Measurements from ENCODE around the gene BUB1B.

Gene BUB1B

DNA sequence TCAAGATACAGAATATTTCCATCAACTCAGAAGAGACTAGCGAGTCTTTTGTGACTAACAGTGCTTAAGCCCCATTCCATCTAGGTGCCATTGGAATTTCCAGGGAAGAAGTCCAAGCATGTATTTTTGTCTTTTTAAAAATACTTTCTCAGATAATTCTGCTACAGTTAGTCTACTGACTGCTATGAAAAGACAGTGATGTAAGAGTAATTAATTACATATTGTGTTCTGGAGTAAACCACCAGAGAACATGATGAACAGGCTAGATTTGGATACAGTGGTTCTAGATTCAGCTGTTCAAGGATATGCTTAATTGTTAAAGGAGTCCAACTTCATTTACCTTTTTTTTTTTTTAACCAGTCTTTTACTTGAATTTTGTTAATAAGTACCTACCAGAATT is 43.2 kb downstream of the BUB1B start:
- H3K27me3 ChIP-seq (replicated peaks in 2 of 5; ENCODE audit: control insufficient read depth in 4 of 5, insufficient read depth in 5 of 5, low read length in 4 of 5) = no peaks in the 10 kb centered on the region
- H3K4me1 ChIP-seq (ENCODE audit: control extremely low read depth in 1 of 4, control insufficient read depth in 4 of 4, insufficient read depth in 4 of 4, low read length in 3 of 4) = no peaks in the 10 kb centered on the region
- no peak for DNase-seq
- 100% methylated on average over 1 of the region's 1 CpG for WGBS (ENCODE audit: insufficient coverage)
- no peak overlapping the region for H3K27ac ChIP-seq (ENCODE audit: insufficient read depth in 1 of 2, low read depth in 1 of 2, low read length in 2 of 2, poor library complexity in 1 of 2, severe bottlenecking in 2 of 2)
- ChIA-PET POLR2A (interaction anchor here (0.6 to 0.9 kb wide), 2 partner anchors 16 to 99 kb away, joined by 3 to 4 read pairs; no protein-coding TSS in a partner anchor), CTCF (interaction anchor here (0.7 to 1.0 kb wide), 3 partner anchors 13 to 68 kb away, joined by 3 to 4 read pairs (median 4); no protein-coding TSS in a partner anchor)
- H3K9me3 ChIP-seq (ENCODE audit: control extremely low read depth in 1 of 5, control insufficient read depth in 4 of 5, insufficient read depth in 2 of 5, low read depth in 1 of 5, low read length in 4 of 5) = no peaks in the 10 kb centered on the region
- peaks cover 14 to 68% (median 33%) of the 10 kb centered on the region in 4 experiments for H3K36me3 ChIP-seq (ENCODE audit: control insufficient read depth in 4 of 4, insufficient read depth in 4 of 4, low read length in 3 of 4)
- H3K4me3 ChIP-seq (ENCODE audit: control insufficient read depth in 1 of 7, extremely low read depth in 1 of 7, insufficient read depth in 4 of 7, low read depth in 2 of 7, low read length in 6 of 7) = no peak overlapping the region

DNA sequence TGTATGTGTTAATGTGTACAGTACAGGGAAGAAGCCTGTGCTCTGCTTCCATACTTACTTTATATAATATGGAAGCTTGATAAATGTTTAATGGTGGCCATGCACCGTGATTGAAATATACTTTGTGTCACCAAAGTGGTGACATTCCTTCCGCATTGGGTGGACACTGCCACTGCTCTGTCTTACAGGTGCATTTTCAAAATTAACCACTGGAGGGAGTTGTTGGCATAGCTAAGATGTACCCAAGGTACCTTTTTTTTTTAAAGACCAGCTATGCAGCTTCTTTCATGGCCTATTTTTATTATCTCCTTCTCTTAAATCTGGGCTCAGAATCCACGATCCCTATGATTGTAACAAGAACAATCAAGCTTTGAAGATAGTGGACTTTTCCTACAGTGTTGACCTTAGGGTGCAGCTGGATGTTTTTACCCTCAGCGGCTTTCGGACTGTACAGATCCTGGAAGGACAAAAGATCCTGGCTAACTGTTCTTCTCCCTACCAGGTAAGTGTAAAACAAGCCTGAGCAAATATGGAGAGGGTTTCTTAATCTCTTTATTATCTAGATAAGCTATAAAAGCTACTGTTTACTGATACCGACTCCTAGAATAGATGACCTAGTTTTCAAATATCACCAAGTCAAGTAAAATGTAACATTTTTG is 56.4 kb downstream of the BUB1B start:
- Histone ChIP-seq H3K4me3 (ENCODE audit: control insufficient read depth in 1 of 7, extremely low read depth in 1 of 7, insufficient read depth in 4 of 7, low read depth in 2 of 7, low read length in 6 of 7) (no peak overlapping the region), H3K36me3 (ENCODE audit: control insufficient read depth in 4 of 4, insufficient read depth in 4 of 4, low read length in 3 of 4) (peaks cover 17 to 60% (median 35%) of the 10 kb centered on the region in 4 experiments), H3K27ac (ENCODE audit: insufficient read depth in 1 of 2, low read depth in 1 of 2, low read length in 2 of 2, poor library complexity in 1 of 2, severe bottlenecking in 2 of 2) (no peak overlapping the region), H3K27me3 (replicated peaks in 2 of 5; ENCODE audit: control insufficient read depth in 4 of 5, insufficient read depth in 5 of 5, low read length in 4 of 5) (no peaks in the 10 kb centered on the region), H3K9me3 (ENCODE audit: control extremely low read depth in 1 of 5, control insufficient read depth in 4 of 5, insufficient read depth in 2 of 5, low read depth in 1 of 5, low read length in 4 of 5) (no peaks in the 10 kb centered on the region), H3K4me1 (ENCODE audit: control extremely low read depth in 1 of 4, control insufficient read depth in 4 of 4, insufficient read depth in 4 of 4, low read length in 3 of 4) (no peaks in the 10 kb centered on the region)
- DNase-seq = peak; percentile 80 to 93 (median 87)
- ChIA-PET CTCF (interaction anchor here (0.7 to 10.3 kb wide), 36 partner anchors 9 to 205 kb away, joined by 3 to 310 read pairs (median 6); partner anchors contain the start of genes PAK6, PLCB2 and SRP14), POLR2A (interaction anchor here (0.7 kb wide), 1 partner anchor 30 kb away, joined by 3 read pairs; no protein-coding TSS in a partner anchor)
- 89% methylated on average over 1 of the region's 6 CpGs for WGBS (ENCODE audit: insufficient coverage)

DNA sequence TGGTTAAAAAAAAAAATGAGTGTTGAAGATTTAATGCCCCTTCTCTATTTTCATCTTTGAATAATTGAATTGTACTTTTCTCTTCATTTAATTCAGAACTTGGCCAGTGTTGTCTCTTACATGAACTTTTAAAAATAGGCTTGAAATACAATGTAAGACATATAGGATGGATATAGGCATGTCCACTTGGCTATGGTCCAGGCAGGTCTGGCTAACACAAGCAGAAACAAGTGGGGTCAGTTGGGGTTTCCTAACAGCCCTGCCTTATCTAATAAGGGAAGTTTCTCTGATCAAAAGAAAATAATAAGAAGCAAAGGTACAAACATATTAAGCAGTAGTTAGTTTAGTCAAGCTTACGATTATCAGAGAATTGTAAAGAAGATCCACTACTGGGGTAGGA is 58.9 kb downstream of the BUB1B start:
- Histone ChIP-seq H3K36me3 (ENCODE audit: control insufficient read depth in 4 of 4, insufficient read depth in 4 of 4, low read length in 3 of 4) (peaks cover 19 to 56% (median 27%) of the 10 kb centered on the region in 4 experiments), H3K4me1 (ENCODE audit: control extremely low read depth in 1 of 4, control insufficient read depth in 4 of 4, insufficient read depth in 4 of 4, low read length in 3 of 4) (no peaks in the 10 kb centered on the region), H3K27ac (ENCODE audit: insufficient read depth in 1 of 2, low read depth in 1 of 2, low read length in 2 of 2, poor library complexity in 1 of 2, severe bottlenecking in 2 of 2) (no peak overlapping the region), H3K4me3 (ENCODE audit: control insufficient read depth in 1 of 7, extremely low read depth in 1 of 7, insufficient read depth in 4 of 7, low read depth in 2 of 7, low read length in 6 of 7) (no peak overlapping the region), H3K9me3 (ENCODE audit: control extremely low read depth in 1 of 5, control insufficient read depth in 4 of 5, insufficient read depth in 2 of 5, low read depth in 1 of 5, low read length in 4 of 5) (no peaks in the 10 kb centered on the region), H3K27me3 (replicated peaks in 2 of 5; ENCODE audit: control insufficient read depth in 4 of 5, insufficient read depth in 5 of 5, low read length in 4 of 5) (no peaks in the 10 kb centered on the region)
- POLR2A ChIA-PET = interaction anchor here (0.5 kb wide), 2 partner anchors 15 to 183 kb away, joined by 3 read pairs; no protein-coding TSS in a partner anchor
- CTCF ChIA-PET = interaction anchor here (0.8 to 10.3 kb wide), 5 partner anchors 15 to 179 kb away, joined by 3 to 310 read pairs (median 6); no protein-coding TSS in a partner anchor
- 100% methylated on average over 1 of the region's 1 CpG for WGBS (ENCODE audit: insufficient coverage)
- DNase-seq = no peak

DNA sequence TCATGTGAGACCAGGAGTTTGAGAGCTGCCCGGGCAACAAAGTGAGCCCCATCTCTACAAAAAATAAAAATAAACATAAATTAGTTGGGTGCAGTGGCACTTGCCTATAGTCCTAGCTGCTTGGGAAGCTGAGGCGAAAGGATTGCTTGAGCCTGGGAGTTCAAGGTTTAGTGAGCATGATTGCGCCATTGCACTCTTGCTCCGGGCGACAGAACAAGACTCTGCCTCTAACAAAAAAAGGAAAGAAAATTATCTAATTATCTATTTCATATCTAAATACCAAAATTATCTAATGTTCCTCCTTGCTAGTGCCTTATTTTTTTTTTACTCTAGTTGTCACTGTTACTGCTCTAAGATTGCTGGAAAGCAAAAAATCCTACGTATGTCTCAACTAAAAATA is 61.3 kb downstream of the BUB1B start:
- no peak overlapping the region for H3K4me3 ChIP-seq (ENCODE audit: control insufficient read depth in 1 of 7, extremely low read depth in 1 of 7, insufficient read depth in 4 of 7, low read depth in 2 of 7, low read length in 6 of 7)
- DNase-seq = no peak
- H3K36me3 ChIP-seq (ENCODE audit: control insufficient read depth in 4 of 4, insufficient read depth in 4 of 4, low read length in 3 of 4) = peaks cover 21 to 65% (median 29%) of the 10 kb centered on the region in 4 experiments
- POLR2A ChIA-PET = no interaction called here
- no peaks in the 10 kb centered on the region for H3K9me3 ChIP-seq (ENCODE audit: control extremely low read depth in 1 of 5, control insufficient read depth in 4 of 5, insufficient read depth in 2 of 5, low read depth in 1 of 5, low read length in 4 of 5)
- no peaks in the 10 kb centered on the region for H3K4me1 ChIP-seq (ENCODE audit: control extremely low read depth in 1 of 4, control insufficient read depth in 4 of 4, insufficient read depth in 4 of 4, low read length in 3 of 4)
- CTCF ChIA-PET = interaction anchor here (1.0 to 10.3 kb wide), 4 partner anchors 10 to 88 kb away, joined by 3 to 310 read pairs (median 4); no protein-coding TSS in a partner anchor
- no peaks in the 10 kb centered on the region for H3K27me3 ChIP-seq (replicated peaks in 2 of 5; ENCODE audit: control insufficient read depth in 4 of 5, insufficient read depth in 5 of 5, low read length in 4 of 5)
- WGBS (ENCODE audit: insufficient coverage) = 100% methylated on average over 1 of the region's 6 CpGs
- H3K27ac ChIP-seq (ENCODE audit: insufficient read depth in 1 of 2, low read depth in 1 of 2, low read length in 2 of 2, poor library complexity in 1 of 2, severe bottlenecking in 2 of 2) = no peak overlapping the region

DNA sequence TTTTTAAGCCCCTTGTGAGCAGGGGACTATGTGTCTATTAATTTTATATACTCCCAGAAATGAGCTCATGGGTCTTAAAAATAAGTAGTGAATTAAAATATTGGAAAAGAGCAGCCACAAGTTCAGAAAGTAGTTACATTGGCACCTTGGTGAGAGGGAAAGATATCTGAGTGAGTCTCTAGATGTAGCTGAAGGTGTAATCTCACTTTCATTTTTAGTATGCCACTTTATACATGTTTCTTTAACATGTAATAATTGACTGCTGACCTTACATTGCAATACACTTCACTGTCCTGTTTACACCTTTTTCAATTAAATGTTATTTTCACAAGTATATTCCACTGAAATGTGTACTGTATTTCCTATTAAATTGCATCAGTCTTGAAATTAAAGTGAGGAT is 65.9 kb downstream of the BUB1B start:
- no peak for DNase-seq
- CTCF ChIA-PET = interaction anchor here (0.8 to 10.9 kb wide), 6 partner anchors 9 to 44 kb away, joined by 3 to 98 read pairs (median 5); partner anchors contain the start of gene PAK6
- H3K36me3 ChIP-seq (ENCODE audit: control insufficient read depth in 4 of 4, insufficient read depth in 4 of 4, low read length in 3 of 4) = peaks cover 12 to 61% (median 30%) of the 10 kb centered on the region in 4 experiments
- H3K4me1 ChIP-seq (ENCODE audit: control extremely low read depth in 1 of 4, control insufficient read depth in 4 of 4, insufficient read depth in 4 of 4, low read length in 3 of 4) = no peaks in the 10 kb centered on the region
- no peaks in the 10 kb centered on the region for H3K9me3 ChIP-seq (ENCODE audit: control extremely low read depth in 1 of 5, control insufficient read depth in 4 of 5, insufficient read depth in 2 of 5, low read depth in 1 of 5, low read length in 4 of 5)
- H3K27me3 ChIP-seq (replicated peaks in 2 of 5; ENCODE audit: control insufficient read depth in 4 of 5, insufficient read depth in 5 of 5, low read length in 4 of 5) = no peaks in the 10 kb centered on the region
- no peak overlapping the region for H3K4me3 ChIP-seq (ENCODE audit: control insufficient read depth in 1 of 7, extremely low read depth in 1 of 7, insufficient read depth in 4 of 7, low read depth in 2 of 7, low read length in 6 of 7)
- no peak overlapping the region for H3K27ac ChIP-seq (ENCODE audit: insufficient read depth in 1 of 2, low read depth in 1 of 2, low read length in 2 of 2, poor library complexity in 1 of 2, severe bottlenecking in 2 of 2)
- POLR2A ChIA-PET = no interaction called here

DNA sequence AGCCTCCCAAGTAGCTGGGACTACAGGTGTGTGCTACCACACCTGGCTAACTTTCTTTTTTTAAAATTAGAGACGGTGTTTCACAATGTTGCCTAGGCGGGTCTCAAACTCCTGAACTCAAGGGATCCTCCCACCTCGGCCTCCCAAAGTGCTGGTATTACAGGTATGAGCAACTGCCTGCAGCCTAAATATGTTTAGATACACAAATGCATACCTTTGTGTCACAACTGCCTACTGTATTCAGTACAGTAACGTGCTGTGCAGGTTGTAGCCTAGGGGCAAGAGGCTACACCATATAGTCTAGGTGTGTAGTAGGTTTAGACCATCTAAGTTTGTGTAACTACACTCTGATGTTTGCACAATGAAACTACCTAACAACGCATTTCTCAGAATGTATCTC is 68.4 kb downstream of the BUB1B start:
- Histone ChIP-seq H3K27me3 (replicated peaks in 2 of 5; ENCODE audit: control insufficient read depth in 4 of 5, insufficient read depth in 5 of 5, low read length in 4 of 5) (no peaks in the 10 kb centered on the region), H3K4me1 (ENCODE audit: control extremely low read depth in 1 of 4, control insufficient read depth in 4 of 4, insufficient read depth in 4 of 4, low read length in 3 of 4) (peaks cover 0 to 10% (median 2%) of the 10 kb centered on the region in 4 experiments), H3K4me3 (ENCODE audit: control insufficient read depth in 1 of 7, extremely low read depth in 1 of 7, insufficient read depth in 4 of 7, low read depth in 2 of 7, low read length in 6 of 7) (no peak overlapping the region), H3K9me3 (ENCODE audit: control extremely low read depth in 1 of 5, control insufficient read depth in 4 of 5, insufficient read depth in 2 of 5, low read depth in 1 of 5, low read length in 4 of 5) (no peaks in the 10 kb centered on the region), H3K27ac (ENCODE audit: insufficient read depth in 1 of 2, low read depth in 1 of 2, low read length in 2 of 2, poor library complexity in 1 of 2, severe bottlenecking in 2 of 2) (no peak overlapping the region), H3K36me3 (ENCODE audit: control insufficient read depth in 4 of 4, insufficient read depth in 4 of 4, low read length in 3 of 4) (peaks cover 5 to 47% (median 22%) of the 10 kb centered on the region in 4 experiments)
- ChIA-PET CTCF (interaction anchor here (0.6 to 10.9 kb wide), 7 partner anchors 10 to 146 kb away, joined by 3 to 98 read pairs (median 7); partner anchors contain the start of gene PAK6), POLR2A (interaction anchor here (1.6 kb wide), 1 partner anchor 10 kb away, joined by 6 read pairs; the partner anchor contains the start of gene PAK6)
- no CpG with 5 or more reads among the region's 5 CpGs for WGBS (ENCODE audit: insufficient coverage)
- DNase-seq = no peak

DNA sequence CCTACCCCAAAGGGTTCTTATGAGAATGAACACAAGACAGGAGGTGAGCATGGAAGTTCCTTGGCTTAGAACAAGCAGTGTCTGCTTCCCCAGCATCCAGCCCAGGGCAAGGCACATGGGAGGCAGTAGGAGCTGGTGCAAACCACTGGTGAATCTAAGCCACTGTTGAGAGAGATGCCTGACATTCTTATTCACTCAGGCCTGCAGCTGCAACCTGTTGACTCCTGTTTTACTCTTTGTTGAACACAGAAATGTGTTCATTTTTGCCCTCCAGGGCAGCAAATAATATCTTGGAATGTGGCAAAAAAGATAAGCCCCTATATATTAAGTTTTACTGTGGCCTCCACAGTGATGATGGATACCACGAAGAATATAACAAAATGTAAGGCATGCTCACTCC is 69.1 kb downstream of the BUB1B start:
- peaks cover 0 to 16% (median 6%) of the 10 kb centered on the region in 4 experiments for H3K4me1 ChIP-seq (ENCODE audit: control extremely low read depth in 1 of 4, control insufficient read depth in 4 of 4, insufficient read depth in 4 of 4, low read length in 3 of 4)
- H3K4me3 ChIP-seq (ENCODE audit: control insufficient read depth in 1 of 7, extremely low read depth in 1 of 7, insufficient read depth in 4 of 7, low read depth in 2 of 7, low read length in 6 of 7) = no peak overlapping the region
- H3K9me3 ChIP-seq (ENCODE audit: control extremely low read depth in 1 of 5, control insufficient read depth in 4 of 5, insufficient read depth in 2 of 5, low read depth in 1 of 5, low read length in 4 of 5) = no peaks in the 10 kb centered on the region
- no peak overlapping the region for H3K27ac ChIP-seq (ENCODE audit: insufficient read depth in 1 of 2, low read depth in 1 of 2, low read length in 2 of 2, poor library complexity in 1 of 2, severe bottlenecking in 2 of 2)
- whole genome bisulfite sequencing (ENCODE audit: insufficient coverage) = no CpG with 5 or more reads among the region's 1 CpG
- CTCF ChIA-PET = interaction anchor here (0.6 to 10.9 kb wide), 8 partner anchors 9 to 145 kb away, joined by 3 to 98 read pairs (median 7); partner anchors contain the start of gene PAK6
- POLR2A ChIA-PET = interaction anchor here (1.6 kb wide), 1 partner anchor 9 kb away, joined by 6 read pairs; the partner anchor contains the start of gene PAK6
- no peak for DNase-seq
- peaks cover 2 to 42% (median 20%) of the 10 kb centered on the region in 4 experiments for H3K36me3 ChIP-seq (ENCODE audit: control insufficient read depth in 4 of 4, insufficient read depth in 4 of 4, low read length in 3 of 4)
- no peaks in the 10 kb centered on the region for H3K27me3 ChIP-seq (replicated peaks in 2 of 5; ENCODE audit: control insufficient read depth in 4 of 5, insufficient read depth in 5 of 5, low read length in 4 of 5)
